H1 (cell line): Measurements from ENCODE around the gene MIOX. TPM values are rescaled to one million over a fixed set of nuclear protein-coding genes. Genes with fewer than 3 reads are reported as not detected.

Experiments used
- CTCF ChIA-PET: fragments of 300-600 bp; sonication (Branson Sonifier 250); formaldehyde crosslinking; loops from one replicate; lab custom pipeline; 2021; ENCODE audit not compliant: partially characterized antibody; lab: Charles Lee
- POLR2A ChIA-PET: fragments of 300-600 bp; sonication (Branson Sonifier 250); formaldehyde crosslinking; loops from one replicate; lab custom pipeline; 2021; ENCODE audit warnings: inconsistent platforms; ENCODE audit not compliant: partially characterized antibody; lab: Charles Lee
- DNase-seq, 2 experiments: peaks; one replicate each; pipeline versions ENCODE4 v3.0.0 to v3.0.0-alpha.2; 2010 to 2022; ENCODE audit warnings: low spot score in 2 of 2, low read depth in 1 of 2, mixed read lengths in 1 of 2
- FAIRE-seq: peaks from 2 replicates; lab custom pipeline; 2011; peaks lifted over from hg19 to GRCh38; lab: Jason Lieb, UNC
- H2AFZ ChIP-seq: 2 replicates; pipeline ENCODE4 v1.8.1; 2012; ENCODE audit warnings: low read length, inconsistent platforms
- H2AK5ac ChIP-seq: 2 replicates; pipeline ENCODE4 v1.6.1; 2013; ENCODE audit warnings: low read depth, low read length
- H2BK120ac ChIP-seq: replicated peaks from 2 replicates; pipeline ENCODE3; 2013; ENCODE audit warnings: low read depth, low read length, inconsistent platforms
- H2BK12ac ChIP-seq: 2 replicates; pipeline ENCODE4 v1.6.1; 2013; ENCODE audit warnings: low read depth, low read length
- H2BK15ac ChIP-seq: 2 replicates; pipeline ENCODE4 v1.6.1; 2013; ENCODE audit warnings: low read length
- H2BK20ac ChIP-seq: 2 replicates; pipeline ENCODE4 v1.6.1; 2013; ENCODE audit warnings: low read length
- H2BK5ac ChIP-seq: 2 replicates; pipeline ENCODE4 v1.6.1; 2013; ENCODE audit warnings: low read depth, low read length
- H3K14ac ChIP-seq: 2 replicates; pipeline ENCODE4 v1.6.1; 2013; ENCODE audit warnings: inconsistent platforms; ENCODE audit not compliant: insufficient read length
- H3K18ac ChIP-seq: 2 replicates; pipeline ENCODE4 v1.6.1; 2013; ENCODE audit warnings: low read length; ENCODE audit errors: extremely low read depth
- H3K23ac ChIP-seq: 2 replicates; pipeline ENCODE4 v1.6.1; 2013; ENCODE audit warnings: inconsistent platforms; ENCODE audit not compliant: insufficient read length
- H3K23me2 ChIP-seq: 2 replicates; pipeline ENCODE4 v1.6.1; 2013; ENCODE audit warnings: low read depth, low read length
- H3K27ac ChIP-seq: 2 replicates; pipeline ENCODE4 v1.6.1; 2011; ENCODE audit warnings: low read depth, low read length, inconsistent platforms
- H3K27me3 ChIP-seq, 4 experiments: replicated peaks in 1 of 4; 1 replicate in 1 of 4; 2 replicates in 3 of 4; pipeline versions ENCODE4 v1.6.1 to v1.8.1; 2011 to 2013; ENCODE audit warnings: low read length in 3 of 4, mild to moderate bottlenecking in 3 of 4, inconsistent platforms in 2 of 4, mixed read lengths in 2 of 4, moderate library complexity in 1 of 4; ENCODE audit not compliant: control insufficient read depth in 3 of 4, insufficient read depth in 3 of 4; ENCODE audit errors: extremely low read depth in 1 of 4
- H3K36me3 ChIP-seq, 4 experiments: 2 replicates each; pipeline versions ENCODE4 v1.6.1 to v1.8.1; 2011 to 2013; ENCODE audit warnings: mild to moderate bottlenecking in 4 of 4, low read length in 3 of 4, moderate library complexity in 2 of 4, control low read depth in 1 of 4, inconsistent platforms in 1 of 4; ENCODE audit not compliant: insufficient read depth in 4 of 4, control insufficient read depth in 2 of 4
- H3K4ac ChIP-seq: replicated peaks from 2 replicates; pipeline ENCODE3; 2013; ENCODE audit warnings: low read length, low read depth, mixed read lengths, inconsistent platforms; ENCODE audit not compliant: insufficient read length
- H3K4me1 ChIP-seq, 4 experiments: replicated peaks in 1 of 4; 1 replicate in 1 of 4; 2 replicates in 3 of 4; pipeline versions ENCODE4 v1.6.1 to v1.8.1; 2011 to 2013; ENCODE audit warnings: low read length in 3 of 4, inconsistent platforms in 2 of 4, mixed read lengths in 1 of 4; ENCODE audit not compliant: insufficient read depth in 4 of 4, control insufficient read depth in 3 of 4
- H3K4me2 ChIP-seq, 2 experiments: 2 replicates each; pipeline versions ENCODE4 v1.6.1 to v1.8.1; 2011 to 2013; ENCODE audit warnings: low read depth in 2 of 2, low read length in 2 of 2, control low read depth in 1 of 2, inconsistent platforms in 1 of 2, mild to moderate bottlenecking in 1 of 2; ENCODE audit not compliant: insufficient read depth in 1 of 2
- H3K4me3 ChIP-seq, 4 experiments: fragments of 200-600, 300-600 bp in 1 of 4; sonication (generic), shearing (Covaris generic), sonication (Bioruptor Twin) in 1 of 4; 2 replicates each; pipeline versions ENCODE4 v1.5.1 to v1.8.1; 2011 to 2016; ENCODE audit warnings: low read length in 4 of 4, low read depth in 3 of 4, control low read depth in 2 of 4, inconsistent platforms in 2 of 4, mild to moderate bottlenecking in 2 of 4, mixed read lengths in 1 of 4, moderate library complexity in 1 of 4; ENCODE audit not compliant: insufficient read depth in 2 of 4; ENCODE audit errors: extremely low read depth in 1 of 4
- H3K56ac ChIP-seq: replicated peaks from 2 replicates; pipeline ENCODE3; 2013; ENCODE audit warnings: low read depth, mild to moderate bottlenecking, mixed read lengths, low read length, inconsistent platforms; ENCODE audit not compliant: insufficient read length
- H3K79me1 ChIP-seq: 2 replicates; pipeline ENCODE4 v1.6.1; 2013; ENCODE audit warnings: low read depth, low read length, control low read depth
- H3K79me2 ChIP-seq, 2 experiments: 2 replicates each; pipeline versions ENCODE4 v1.6.1 to v1.8.1; 2012 to 2013; ENCODE audit warnings: low read length in 2 of 2, mild to moderate bottlenecking in 2 of 2, inconsistent platforms in 1 of 2; ENCODE audit not compliant: insufficient read depth in 2 of 2, control insufficient read depth in 1 of 2
- H3K9ac ChIP-seq, 4 experiments: replicated peaks in 1 of 4; 1 replicate in 1 of 4; 2 replicates in 3 of 4; pipeline versions ENCODE4 v1.6.1 to v1.8.1; 2011 to 2013; ENCODE audit warnings: low read depth in 3 of 4, low read length in 3 of 4, control low read depth in 2 of 4, mild to moderate bottlenecking in 2 of 4, moderate library complexity in 2 of 4, inconsistent platforms in 1 of 4; ENCODE audit errors: extremely low read depth in 1 of 4
- H3K9me3 ChIP-seq, 2 experiments: 2 replicates each; pipeline versions ENCODE4 v1.6.1 to v1.8.1; 2012 to 2013; ENCODE audit warnings: mild to moderate bottlenecking in 2 of 2, moderate library complexity in 2 of 2, control low read depth in 1 of 2, inconsistent platforms in 1 of 2, low read depth in 1 of 2, low read length in 1 of 2, mixed read lengths in 1 of 2; ENCODE audit not compliant: insufficient read depth in 2 of 2
- H4K20me1 ChIP-seq, 2 experiments: replicated peaks in 1 of 2; 2 replicates each; pipeline versions ENCODE3 to v1.8.1; 2011 to 2013; ENCODE audit warnings: inconsistent platforms in 2 of 2, low read length in 2 of 2, mild to moderate bottlenecking in 1 of 2; ENCODE audit not compliant: insufficient read depth in 2 of 2, control insufficient read depth in 1 of 2
- H4K5ac ChIP-seq: 2 replicates; pipeline ENCODE4 v1.6.1; 2013; ENCODE audit warnings: low read length, low read depth, mixed read lengths, inconsistent platforms; ENCODE audit not compliant: insufficient read length
- H4K8ac ChIP-seq: 2 replicates; pipeline ENCODE4 v1.8.0; 2013; ENCODE audit warnings: mild to moderate bottlenecking, moderate library complexity, low read length, inconsistent platforms; ENCODE audit not compliant: insufficient read depth; ENCODE audit errors: extremely low read depth
- H4K91ac ChIP-seq: replicated peaks from 2 replicates; pipeline ENCODE3; 2013; ENCODE audit warnings: low read length, mixed read lengths, inconsistent platforms; ENCODE audit not compliant: insufficient read length
- BACH1 ChIP-seq: IDR thresholded peaks from 2 replicates; pipeline ENCODE4 v1.6.1; 2012; ENCODE audit warnings: low read length, improper control_type of control experiment
- CTCF ChIP-seq, 3 experiments: IDR thresholded peaks; 1 replicate in 2 of 3; 2 replicates in 1 of 3; pipeline versions ENCODE4 v1.5.1 to v1.6.1; 2011; ENCODE audit warnings: low read length in 3 of 3, mild to moderate bottlenecking in 3 of 3, inconsistent platforms in 2 of 3, low read depth in 1 of 3, moderate library complexity in 1 of 3; ENCODE audit not compliant: insufficient read depth in 1 of 3; ENCODE audit errors: control extremely low read depth in 1 of 3
- E2F6 ChIP-seq: IDR thresholded peaks from 2 replicates; pipeline ENCODE4 v1.6.1; 2012; ENCODE audit warnings: inconsistent platforms
- GTF2F1 ChIP-seq: IDR thresholded peaks from 2 replicates; pipeline ENCODE4 v1.6.1; 2012; ENCODE audit warnings: low read depth, low read length, improper control_type of control experiment, borderline replicate concordance
- MAFK ChIP-seq: IDR thresholded peaks from 2 replicates; pipeline ENCODE4 v1.6.1; 2012; ENCODE audit warnings: low read depth, mild to moderate bottlenecking, improper control_type of control experiment, low read length
- SRF ChIP-seq: IDR thresholded peaks from 2 replicates; pipeline ENCODE4 v1.6.1; 2011; ENCODE audit warnings: mild to moderate bottlenecking, low read depth, low read length, moderate library complexity
- SUZ12 ChIP-seq: fragments of 200-600 bp; sonication (generic); IDR thresholded peaks from 2 replicates; pipeline ENCODE4 v1.6.1; 2012; ENCODE audit warnings: mild to moderate bottlenecking, inconsistent platforms, low read length, moderate library complexity, mixed read lengths
- TCF12 ChIP-seq: IDR thresholded peaks from 2 replicates; pipeline ENCODE4 v1.6.1; 2011; ENCODE audit warnings: low read depth, mild to moderate bottlenecking, low read length
- WGBS, 2 experiments: shearing (Covaris generic) in 1 of 2; methylation state at CpG; one replicate each; pipeline versions ENCODE4 v1.1.6 to v1.1.7; 2013 to 2015; ENCODE audit warnings: low lambda C conversion rate in 2 of 2, mixed read lengths in 2 of 2, inconsistent platforms in 1 of 2, low coverage in 1 of 2, missing lambda C conversion rate in 1 of 2; ENCODE audit not compliant: insufficient replicate concordance in 2 of 2, insufficient coverage in 1 of 2, insufficient read length in 1 of 2; ENCODE audit errors: extremely low coverage in 1 of 2, missing lambda C conversion rate in 1 of 2; 5-methylcytosine and 5-hydroxymethylcytosine counted together
- polyA plus RNA-seq, 7 experiments: library from polyadenylated mRNA; depleted of rRNA in 3 of 7; stranded (reverse) in 5 of 7; unstranded in 2 of 7; fragments of >200 nt in 5 of 7; fragments of 200-250 nt in 2 of 7; gene quantifications; 1 replicate in 5 of 7; 2 replicates in 1 of 7; 4 replicates in 1 of 7; pipeline versions ENCODE4 v1.2.1 to v1.2.3, GENCODE V29; 2011 to 2013; ENCODE audit warnings: missing spikeins in 2 of 7, mixed read lengths in 2 of 7
- total RNA-seq: library from RNA; stranded (reverse); fragmentation: NEBNext Ultra II Directional; extraction: Animal tissue kit (Norgen Biotek cat#: 25700); gene quantifications from 2 replicates; pipeline ENCODE4 v1.2.1, GENCODE V29; 2021

Gene MIOX
- total and polyA plus RNA-seq, 2 of the 8 experiments (the other 6 are each of a cell fraction or from before 2014, with no cell fraction given) = 0.30 to 0.32 TPM

- Histone ChIP-seq H3K4me2 (no peak overlapping the region), H4K8ac (no peak overlapping the region), H3K4me3 (no peak overlapping the region), H4K20me1 (peaks cover 0 to 18% of the 10 kb centered on the region in 2 experiments), H4K5ac (no peak overlapping the region), H3K27me3 (no peaks in the 10 kb centered on the region), H3K4ac (no peak overlapping the region), H3K9ac (no peak overlapping the region), H4K91ac (no peak overlapping the region), H2BK12ac (no peak overlapping the region), H3K23me2 (peaks cover 11% of the 10 kb centered on the region; the same call in 1 of the 2 replicates), H3K14ac (no peak overlapping the region), H3K79me1 (peaks cover 9% of the 10 kb centered on the region; the same call in 1 of the 2 replicates), H2BK15ac (no peak overlapping the region), H3K27ac (no peak overlapping the region), H3K36me3 (peaks cover 0 to 15% (median 0%) of the 10 kb centered on the region in 4 experiments; a peak in 2 of 8 replicates), H2AK5ac (no peak overlapping the region), H3K56ac (no peak overlapping the region), H2BK120ac (no peak overlapping the region), H3K23ac (no peak overlapping the region), H3K18ac (no peak overlapping the region), H2BK20ac (no peak overlapping the region), H2AFZ (no peak overlapping the region), H2BK5ac (no peak overlapping the region), H3K9me3 (no peaks in the 10 kb centered on the region), H3K79me2 (peaks cover 0 to 13% of the 10 kb centered on the region in 2 experiments; a peak in 2 of 4 replicates), H3K4me1 (peaks cover 2 to 8% (median 5%) of the 10 kb centered on the region in 4 experiments)
- ChIA-PET POLR2A (interaction anchor here (1.1 to 2.7 kb wide), 2 partner anchors 13 to 20 kb away, joined by 3 to 17 read pairs; partner anchors contain the start of gene MIOX), CTCF (interaction anchor here (0.5 to 2.7 kb wide), 3 partner anchors 10 to 146 kb away, joined by 3 to 11 read pairs (median 3); no protein-coding TSS in a partner anchor)
- WGBS, 2 experiments = 97% methylated on average over 16 of the region's 44 CpGs; no CpG with 5 or more reads in 1 of the 2 experiments
- DNase-seq (no peak), FAIRE-seq (no peak)
- TF ChIP-seq GTF2F1 (no peak), MAFK (no peak), BACH1 (no peak), SUZ12 (no peak), CTCF (IDR thresholded peaks at IDR 0.05; ENCODE audit: control extremely low read depth in 1 of 3, insufficient read depth in 1 of 3, low read depth in 1 of 3, low read length in 3 of 3) (no peak), E2F6 (no peak), SRF (no peak), TCF12 (no peak)
Observed at GRCh38 chr22:50504369-50505211, 17.9 kb downstream of the MIOX start.
